Glomerular endothelial cell (primary cell): ENCODE data around the gene TBPL2. TPM values are rescaled to one million over a fixed set of nuclear protein-coding genes. Genes with fewer than 3 reads are reported as not detected.
"Not testable (repeated sequence)": the region's sequence is repeated elsewhere in the genome, so short reads cannot be mapped to it uniquely, and the experiment has no call there.

ENCODE experiments used
- DNase-seq: peaks from one replicate; pipeline ENCODE4 v3.0.0-alpha.2; 2011; ENCODE audit warnings: low read depth, low spot score; ENCODE audit errors: extremely low read depth
- total RNA-seq: library from RNA; depleted of rRNA; stranded (reverse); fragments of >200 nt; gene quantifications from 2 replicates; pipeline ENCODE4 v1.2.3, GENCODE V29; 2015

TBPL2 gene
- total RNA-seq, 1 donor from 2014 or later: not detected

DNA sequence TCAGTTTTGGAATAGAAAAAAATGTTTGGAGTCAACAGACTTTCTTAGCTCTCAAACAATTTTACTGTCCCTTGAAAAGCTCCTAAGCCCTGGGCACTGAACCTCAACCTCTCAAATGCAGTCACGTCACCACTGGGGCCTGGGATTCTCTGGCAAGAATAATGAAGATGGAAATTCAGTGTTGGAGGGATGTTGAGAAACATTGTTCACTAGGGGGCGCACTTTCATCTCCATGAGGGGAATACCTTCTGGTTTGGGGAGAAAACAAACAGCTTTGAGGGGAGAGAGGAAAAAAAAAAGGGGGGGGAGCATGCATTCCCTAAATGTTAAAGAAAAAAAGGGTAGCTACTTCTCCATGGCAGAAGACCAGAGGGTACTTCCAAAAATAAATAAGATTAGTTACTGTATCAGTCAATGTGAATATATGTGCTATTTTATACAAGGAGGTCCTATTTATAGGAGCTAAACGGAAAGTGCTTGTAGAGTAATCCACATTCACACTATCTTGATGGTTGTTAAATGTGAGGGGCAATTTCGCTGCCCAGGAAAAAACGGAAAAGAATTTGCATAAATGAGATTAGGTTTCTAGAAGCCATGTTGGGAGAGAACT is 5.8 kb upstream of the TBPL2 start:
- DNase-seq: no peak

DNA sequence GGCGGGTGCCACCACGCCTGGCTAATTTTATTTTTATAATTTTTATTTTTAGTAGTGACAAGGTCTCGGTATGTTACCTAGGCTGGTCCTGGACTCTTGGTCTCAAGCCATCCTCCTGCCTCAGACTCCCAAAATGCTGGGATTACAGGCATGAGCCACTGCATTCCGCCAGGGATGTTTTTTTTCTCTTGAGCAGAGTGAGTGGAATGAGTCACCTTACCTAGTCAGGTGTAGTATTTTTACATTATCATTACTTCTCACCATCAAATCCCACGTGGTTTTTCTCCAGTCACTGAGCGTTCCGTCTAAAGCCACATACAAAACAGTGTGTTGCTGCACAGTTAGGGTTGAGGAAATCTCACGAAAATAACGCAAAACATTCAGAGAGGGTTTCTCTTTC is 870 bp upstream of the TBPL2 start:
- DNase-seq: no peak

DNA sequence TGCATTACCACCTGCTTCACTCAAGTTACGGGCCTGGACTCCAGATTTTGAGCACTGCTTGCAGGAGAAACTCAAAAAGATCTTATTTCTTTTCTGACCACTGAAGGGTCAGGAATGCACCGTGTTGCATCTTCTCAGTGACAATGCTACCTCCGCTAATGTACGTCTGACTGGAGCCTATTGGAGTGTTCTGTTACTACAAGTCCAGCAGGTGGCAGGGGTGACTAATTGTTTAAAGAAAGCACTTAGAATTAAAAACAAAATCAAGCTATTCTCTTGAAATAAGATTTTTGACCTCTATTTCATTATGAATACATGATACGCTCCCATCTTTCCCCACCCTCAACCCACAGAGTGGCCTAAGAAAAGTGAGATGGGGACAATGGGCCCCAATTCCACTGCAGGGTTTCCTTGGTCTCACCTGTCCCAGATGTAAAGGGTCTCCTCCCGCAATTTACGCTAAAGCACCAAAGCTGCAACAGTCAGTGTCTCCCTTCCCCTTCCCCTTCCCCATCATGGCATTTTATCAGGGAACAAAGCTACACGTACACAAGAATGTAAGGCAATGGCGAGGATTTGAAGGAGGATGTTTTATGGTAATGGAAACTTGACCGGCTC is 2.2 kb downstream of the TBPL2 start:
- DNase-seq: no peak

DNA sequence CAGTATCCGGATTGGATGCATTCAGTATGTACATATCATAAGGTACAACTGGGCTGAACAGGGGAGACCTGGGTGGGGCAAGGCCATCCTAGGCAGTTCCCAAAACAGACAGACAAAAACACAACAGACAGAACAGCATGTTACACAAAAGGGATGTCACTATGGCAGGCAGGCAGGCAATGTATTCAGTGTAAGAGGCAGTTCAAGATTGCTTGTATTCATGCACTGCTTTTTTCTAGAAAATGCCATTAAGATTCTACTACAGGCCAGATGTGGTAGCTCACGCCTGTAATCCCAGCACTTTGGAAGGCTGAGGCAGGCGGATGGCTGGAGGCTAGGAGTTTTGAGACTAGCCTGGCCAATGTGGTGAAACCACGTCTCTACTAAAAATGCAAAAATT is 3.5 kb downstream of the TBPL2 start:
- no peak for DNase-seq

DNA sequence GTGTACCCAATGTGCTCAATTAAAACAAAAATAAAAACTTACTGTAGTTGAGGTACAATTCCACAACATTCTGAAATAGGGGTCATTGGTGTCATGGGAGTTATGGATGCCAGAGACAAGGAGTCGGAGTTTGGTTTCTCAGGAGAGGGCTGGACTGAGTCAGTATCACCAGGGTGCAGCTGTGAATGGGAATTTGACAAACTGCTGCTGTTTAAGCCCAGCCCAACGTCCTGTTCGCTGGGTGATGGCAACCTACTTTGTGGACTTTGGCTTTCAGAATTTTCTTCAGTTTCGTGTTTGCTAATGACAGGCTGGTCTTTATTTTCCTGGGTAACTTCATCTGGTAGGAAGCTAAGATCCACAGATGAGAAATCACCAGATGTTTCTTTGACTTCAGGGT is 3.9 kb downstream of the TBPL2 start:
- no peak for DNase-seq

DNA sequence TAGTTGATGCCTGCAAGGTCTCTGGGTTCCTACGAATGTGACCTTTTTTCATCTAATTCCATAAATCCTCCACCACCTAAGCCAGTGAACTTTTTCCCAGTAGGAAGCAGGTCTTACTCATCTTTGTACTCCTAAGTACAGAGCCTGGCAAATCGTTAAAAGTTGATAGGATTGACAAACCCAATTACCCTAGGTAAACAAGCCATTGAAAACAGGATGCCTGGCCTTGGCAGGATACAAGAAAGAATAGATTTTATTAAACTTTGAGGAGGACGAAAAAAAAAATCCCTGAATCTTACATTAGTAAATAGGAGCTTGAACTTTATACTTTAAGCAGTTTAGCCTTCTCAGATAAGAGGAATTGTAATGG is 5.6 kb downstream of the TBPL2 start:
- no peak for DNase-seq

DNA sequence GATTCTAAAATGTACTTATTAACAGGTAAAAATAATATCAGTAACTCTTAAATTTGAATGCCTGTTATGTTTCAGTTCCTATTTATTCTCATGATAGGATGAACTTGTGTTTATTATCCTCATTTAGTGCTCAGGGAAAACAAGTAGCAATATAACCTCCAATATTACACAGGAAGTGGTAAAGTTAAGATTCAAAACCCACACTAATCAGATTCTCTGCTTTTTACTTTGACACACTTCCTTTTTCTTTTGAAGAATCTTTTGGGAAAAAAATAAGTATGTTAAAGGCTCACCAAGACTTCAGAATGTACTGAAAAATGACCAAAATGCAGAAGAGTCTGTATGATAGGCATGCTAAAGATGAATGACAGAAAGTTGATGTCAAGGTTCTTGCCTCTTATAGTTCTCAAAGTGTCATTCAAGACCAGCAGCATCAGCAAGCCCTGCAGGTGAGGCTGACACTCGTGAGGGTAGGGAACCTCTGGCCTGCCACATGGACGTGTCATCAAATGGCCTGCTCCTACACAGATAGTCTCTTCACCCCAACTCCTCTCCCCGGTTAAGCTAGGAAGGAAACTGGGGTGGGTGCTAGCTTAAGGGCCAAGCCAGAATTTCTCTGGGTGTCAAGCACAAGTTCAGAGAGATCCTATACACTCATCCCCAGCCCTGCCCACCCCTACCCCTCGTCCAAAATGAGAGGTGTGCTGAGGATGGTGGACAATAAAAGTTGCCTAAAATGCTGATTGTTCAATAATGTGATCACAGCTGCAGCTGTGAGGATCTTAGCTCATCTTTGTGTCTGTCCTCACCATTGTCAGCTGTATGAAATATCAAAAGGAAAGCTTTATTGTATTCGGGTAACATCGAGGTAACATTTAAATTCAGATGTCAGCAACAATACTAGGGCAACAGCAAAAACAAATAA is 6.3 kb downstream of the TBPL2 start:
- no peak for DNase-seq

DNA sequence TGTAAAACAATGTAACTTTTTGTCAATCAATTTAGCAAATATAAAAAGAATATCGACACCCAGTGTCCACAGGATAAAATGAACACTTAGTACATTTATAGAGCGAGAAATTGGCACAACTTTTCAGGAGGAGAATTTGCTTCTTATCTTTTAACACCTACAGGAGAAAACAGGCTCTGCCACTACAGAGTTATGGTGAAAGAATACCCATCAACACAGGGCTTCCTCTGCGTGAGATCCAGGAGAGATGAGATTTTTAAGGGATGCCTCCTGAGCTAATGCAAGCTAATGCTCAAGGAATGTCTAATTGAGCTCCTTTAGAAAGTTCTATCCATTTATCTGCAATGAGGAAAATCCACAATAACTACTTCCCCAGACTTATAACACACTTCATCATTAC is 7.8 kb downstream of the TBPL2 start:
- no peak for DNase-seq

DNA sequence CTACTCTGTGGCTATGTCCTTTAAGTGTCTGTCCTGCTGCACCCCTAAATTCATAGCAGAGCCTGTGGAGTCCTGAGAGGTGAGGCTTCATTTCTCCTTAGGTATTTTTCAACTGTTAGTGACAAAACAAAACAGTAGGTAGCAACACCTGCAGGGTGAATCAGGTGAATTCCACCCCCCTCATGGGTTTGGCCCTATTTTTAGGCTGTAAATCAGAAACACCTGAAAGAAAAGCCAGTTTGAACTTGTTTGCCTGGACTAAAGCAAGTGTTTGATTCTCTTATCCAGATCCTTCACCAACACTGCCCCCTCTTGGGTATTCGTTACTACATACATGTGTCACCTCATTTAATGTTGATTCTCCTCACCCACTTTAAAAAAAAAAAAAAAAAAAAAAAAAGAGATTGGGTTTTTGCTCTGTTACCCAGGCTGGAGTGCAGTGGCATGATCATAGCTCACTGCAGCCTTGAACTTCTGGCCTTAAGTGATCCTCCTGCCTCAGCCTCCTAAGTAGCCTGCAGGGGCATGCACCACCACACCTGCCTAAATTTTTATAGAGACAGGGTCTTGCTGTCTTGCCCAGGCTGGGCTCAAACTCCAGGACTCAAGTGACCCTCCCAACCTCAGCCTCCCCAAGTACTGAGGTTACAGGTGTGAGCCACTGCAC is 10.3 kb downstream of the TBPL2 start:
- DNase-seq: no peak

DNA sequence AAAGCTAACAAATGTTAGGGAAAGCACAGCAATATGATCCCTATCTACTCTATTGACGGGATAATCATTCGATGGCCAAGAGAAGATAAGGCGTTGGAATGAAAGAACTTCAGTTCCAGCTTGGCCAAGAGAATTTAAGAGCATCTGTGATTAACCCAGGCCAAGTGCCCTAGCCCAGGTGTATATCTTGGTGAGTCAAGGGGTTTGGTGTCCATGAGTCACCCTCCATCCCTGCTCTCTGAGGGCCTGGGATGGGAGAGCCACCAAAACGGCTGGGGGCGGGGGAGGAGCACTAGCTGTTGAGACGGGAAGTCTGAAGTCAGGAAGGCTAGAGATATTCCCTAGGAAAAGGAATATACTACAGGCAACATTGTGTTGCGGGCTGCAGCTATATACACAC is 13.0 kb downstream of the TBPL2 start:
- DNase-seq: no peak

DNA sequence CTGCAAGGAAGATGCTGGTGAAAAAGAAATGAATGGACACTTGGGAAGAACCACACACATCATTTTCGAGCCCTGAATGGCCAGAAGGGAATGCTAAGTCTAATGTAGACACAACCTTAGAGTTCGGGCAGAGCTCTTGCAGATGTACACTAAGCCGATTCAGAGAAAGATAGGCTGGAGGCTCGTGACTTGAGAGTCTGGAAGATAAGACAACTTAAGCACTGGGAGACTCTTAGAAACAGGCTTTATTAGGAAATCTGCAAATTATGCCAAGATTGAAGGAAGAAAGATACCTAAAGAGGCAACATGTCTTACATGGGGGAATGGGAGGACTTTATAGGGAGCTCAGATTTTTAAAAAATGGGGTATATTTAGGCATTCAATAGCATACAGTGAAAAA is 13.5 kb downstream of the TBPL2 start:
- DNase-seq: no peak

DNA sequence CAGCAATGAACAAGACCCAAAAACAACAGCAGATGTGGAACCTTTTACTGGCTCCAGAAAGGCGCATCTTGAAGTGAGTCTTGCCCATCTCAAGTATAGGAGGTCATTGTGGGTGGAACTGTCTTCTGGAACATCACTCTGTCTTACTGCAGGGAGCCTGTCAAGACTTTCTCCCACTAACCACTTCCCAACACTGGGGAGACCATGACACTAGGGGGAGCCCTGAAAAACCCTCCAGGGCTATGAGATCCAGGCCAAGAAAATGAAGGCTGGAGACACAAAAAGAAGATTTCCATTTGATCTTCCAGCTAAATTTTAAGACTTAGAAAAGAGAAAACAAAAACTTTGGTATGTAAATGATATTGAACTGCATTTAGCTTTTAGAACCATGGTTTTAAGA is 15.3 kb downstream of the TBPL2 start:
- DNase-seq: no peak

DNA sequence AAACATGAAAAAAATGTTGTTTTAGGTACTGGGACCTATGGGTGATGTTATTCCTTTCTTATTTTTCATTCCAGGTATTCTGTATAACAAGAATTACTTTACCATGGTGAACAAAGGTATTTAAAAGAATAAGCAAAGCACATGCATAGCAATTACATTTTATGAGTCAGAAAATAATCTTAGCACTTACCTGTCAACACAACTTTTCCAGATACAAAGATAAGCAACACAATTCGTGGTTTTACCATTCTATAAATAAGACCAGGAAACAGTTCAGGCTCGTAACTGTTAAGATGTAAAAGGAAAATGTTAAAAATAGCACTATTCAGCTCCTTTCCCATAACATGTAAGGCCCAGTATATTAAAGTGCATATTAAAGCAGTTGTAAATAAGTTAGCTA is 16.4 kb downstream of the TBPL2 start:
- no peak for DNase-seq

DNA sequence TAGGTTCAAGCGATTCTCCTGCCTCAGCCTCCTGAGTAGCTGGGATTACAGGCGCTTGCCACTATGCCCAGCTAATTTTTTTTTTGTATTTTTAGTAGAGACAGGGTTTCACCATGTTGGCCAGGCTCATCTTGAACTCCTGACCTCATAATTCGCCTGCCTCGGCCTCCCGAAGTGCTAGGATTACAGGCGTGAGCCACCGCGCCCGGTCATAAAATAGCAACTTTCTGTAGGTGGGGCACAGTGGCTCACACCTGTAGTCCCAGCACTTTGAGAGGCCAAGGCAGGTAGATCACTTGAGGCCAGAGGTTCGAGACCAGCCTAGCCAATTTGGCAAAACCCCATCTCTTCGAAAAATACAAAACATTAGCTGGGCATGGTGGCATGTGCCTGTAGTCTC is 18.1 kb downstream of the TBPL2 start:
- DNase-seq: not testable (repeated sequence)

DNA sequence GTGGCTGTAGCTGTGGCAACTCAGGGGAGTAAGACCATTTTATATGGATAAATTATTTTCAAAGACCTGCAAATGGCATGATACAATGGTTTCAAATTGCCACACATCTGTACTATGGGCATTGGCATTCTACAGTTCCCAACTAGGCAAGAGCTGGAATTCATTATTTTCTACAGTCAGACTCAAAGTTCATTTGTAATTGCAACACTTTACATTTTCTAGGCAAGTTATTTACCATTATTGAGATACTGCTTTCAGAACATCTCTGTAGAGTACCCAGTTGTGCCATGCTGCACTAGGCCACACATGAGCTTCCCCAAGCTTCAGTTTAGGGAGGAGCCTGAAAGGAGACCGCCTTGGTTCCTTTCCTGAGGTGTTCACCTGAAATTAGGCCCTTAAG is 20.8 kb downstream of the TBPL2 start:
- no peak for DNase-seq

DNA sequence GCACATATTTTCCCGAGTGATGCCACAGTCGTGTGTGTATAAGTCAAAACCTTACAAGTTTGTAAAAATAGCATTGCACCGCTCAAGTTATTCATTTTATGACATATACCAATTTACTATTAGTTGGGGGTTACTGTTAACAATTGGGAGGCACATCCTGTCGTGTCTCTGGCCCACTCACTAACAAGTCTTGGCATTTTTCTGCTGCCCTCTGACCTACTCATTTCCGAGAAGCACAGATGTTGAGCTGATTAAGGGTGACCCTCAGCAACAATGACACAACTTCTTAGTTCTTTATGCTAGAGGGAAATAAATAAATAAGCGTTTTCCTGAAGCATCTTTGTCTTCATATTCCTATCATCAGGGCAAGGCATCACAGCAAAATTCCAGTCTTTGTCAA is 22.0 kb downstream of the TBPL2 start:
- peak; percentile 75 for DNase-seq

DNA sequence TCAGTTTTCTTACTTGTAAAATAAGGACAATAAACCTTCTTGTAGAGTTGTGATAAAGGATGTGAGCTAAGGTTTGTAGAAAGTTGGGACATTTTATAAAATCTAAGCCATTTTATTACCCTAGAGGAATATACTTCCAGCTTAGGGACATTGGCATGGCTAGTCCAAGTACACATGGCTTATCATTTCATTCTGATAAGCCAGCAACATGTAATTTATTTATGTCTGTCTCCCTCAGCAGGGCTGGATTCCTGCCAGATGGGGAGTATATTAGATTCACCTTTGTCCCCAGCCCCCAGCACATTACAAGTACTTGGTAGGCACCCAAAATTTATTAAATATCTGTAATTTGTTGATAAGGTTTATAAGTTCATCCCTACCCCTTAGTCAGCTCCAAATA is 22.5 kb downstream of the TBPL2 start:
- DNase-seq: no peak

DNA sequence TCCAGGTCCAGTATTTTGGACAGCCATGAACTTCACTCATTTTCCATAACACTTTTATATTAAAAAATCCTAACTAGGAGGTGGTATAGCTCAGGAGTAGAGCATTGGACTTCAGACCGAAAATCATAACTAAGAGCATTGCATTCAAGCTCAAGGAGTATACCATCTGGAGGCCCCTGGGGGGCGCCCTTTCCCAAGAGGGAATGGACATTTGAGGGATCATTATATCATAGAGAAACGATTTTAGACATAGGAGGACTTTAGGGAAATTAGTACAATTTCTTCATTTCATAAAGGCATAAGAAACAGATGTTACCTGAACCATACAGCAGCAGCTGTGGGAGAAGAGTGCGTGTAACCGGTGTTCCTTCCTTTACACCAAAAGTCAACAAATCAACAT is 23.6 kb downstream of the TBPL2 start:
- DNase-seq: no peak

DNA sequence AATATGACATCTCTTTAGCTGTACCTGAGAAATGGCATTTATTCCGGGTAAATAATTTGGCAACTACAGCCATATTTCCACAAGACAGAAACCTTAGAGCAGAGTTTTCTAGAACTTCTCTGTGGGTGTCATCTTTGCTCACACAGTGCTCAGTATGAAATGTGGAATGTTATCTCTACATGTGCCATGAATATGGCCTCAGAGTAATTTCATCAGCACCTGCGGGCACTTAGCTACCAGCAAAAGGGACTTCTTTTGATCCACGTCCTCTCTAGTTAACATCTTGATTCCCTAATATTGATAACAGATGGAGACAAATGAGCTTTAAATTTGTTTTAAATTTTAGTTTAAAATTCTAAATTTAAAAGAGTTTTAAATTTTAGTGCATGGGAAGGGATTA is 25.9 kb downstream of the TBPL2 start:
- DNase-seq: no peak

DNA sequence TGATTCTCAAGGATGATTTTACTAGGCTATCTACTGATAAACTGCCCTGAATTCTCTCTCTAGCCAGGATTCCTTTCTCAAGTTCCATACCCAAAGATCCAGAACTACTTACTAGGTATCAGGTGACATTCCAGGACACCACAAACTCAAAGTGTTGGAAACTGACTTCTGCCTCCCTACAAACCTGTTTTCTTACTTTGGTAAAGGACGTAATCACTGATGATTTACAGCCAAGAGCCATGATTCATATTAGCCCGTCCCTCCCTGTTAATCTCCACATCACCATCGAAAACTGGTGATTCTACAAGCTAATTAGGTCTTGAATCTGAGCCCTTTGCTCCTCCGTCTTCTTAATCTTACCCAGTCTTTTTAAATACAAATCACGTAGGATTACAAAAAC is 27.7 kb downstream of the TBPL2 start:
- no peak for DNase-seq
